Measurements from ENCODE around the gene SLC12A8. TPM values are rescaled to one million over a fixed set of nuclear protein-coding genes. Genes with fewer than 3 reads are reported as not detected.

SLC12A8 gene
- total RNA-seq, 1 experiment from 2014 or later, result 7.1 TPM

- TF ChIP-seq EZH2 (IDR thresholded peaks at IDR 0.05; ENCODE audit: borderline replicate concordance, low read depth, low read length, poor library complexity, severe bottlenecking), result no peak
- TF ChIP-seq, protein P1, sequence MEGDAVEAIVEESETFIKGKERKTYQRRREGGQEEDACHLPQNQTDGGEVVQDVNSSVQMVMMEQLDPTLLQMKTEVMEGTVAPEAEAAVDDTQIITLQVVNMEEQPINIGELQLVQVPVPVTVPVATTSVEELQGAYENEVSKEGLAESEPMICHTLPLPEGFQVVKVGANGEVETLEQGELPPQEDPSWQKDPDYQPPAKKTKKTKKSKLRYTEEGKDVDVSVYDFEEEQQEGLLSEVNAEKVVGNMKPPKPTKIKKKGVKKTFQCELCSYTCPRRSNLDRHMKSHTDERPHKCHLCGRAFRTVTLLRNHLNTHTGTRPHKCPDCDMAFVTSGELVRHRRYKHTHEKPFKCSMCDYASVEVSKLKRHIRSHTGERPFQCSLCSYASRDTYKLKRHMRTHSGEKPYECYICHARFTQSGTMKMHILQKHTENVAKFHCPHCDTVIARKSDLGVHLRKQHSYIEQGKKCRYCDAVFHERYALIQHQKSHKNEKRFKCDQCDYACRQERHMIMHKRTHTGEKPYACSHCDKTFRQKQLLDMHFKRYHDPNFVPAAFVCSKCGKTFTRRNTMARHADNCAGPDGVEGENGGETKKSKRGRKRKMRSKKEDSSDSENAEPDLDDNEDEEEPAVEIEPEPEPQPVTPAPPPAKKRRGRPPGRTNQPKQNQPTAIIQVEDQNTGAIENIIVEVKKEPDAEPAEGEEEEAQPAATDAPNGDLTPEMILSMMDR (conservative IDR thresholded peaks at IDR 0.05; ENCODE audit: low read depth, low read length), result no peak
- H3K27me3 ChIP-seq (replicated peaks; ENCODE audit: insufficient read depth, low read depth, low read length, poor library complexity), result no peaks in the 10 kb centered on the region
- intact Hi-C loops (cut with micrococcal nuclease; ENCODE audit: unreplicated experiment), result no loop called here
- peaks cover 47% of the 10 kb centered on the region for H3K4me1 ChIP-seq (ENCODE audit: insufficient read depth, low read length, poor library complexity, severe bottlenecking)
- no peak for DNase-seq (ENCODE audit: low spot score)
- POLR2A ChIA-PET (ENCODE audit: low non-redundant PET), result no interaction called here
- H3K4me3 ChIP-seq (ENCODE audit: low read depth, low read length, poor library complexity, severe bottlenecking), result no peak overlapping the region
- H3K9me3 ChIP-seq (ENCODE audit: low read depth, low read length, poor library complexity, severe bottlenecking), result no peaks in the 10 kb centered on the region
- CTCF ChIA-PET, result no interaction called here
- H3K36me3 ChIP-seq (ENCODE audit: insufficient read depth, low read length, poor library complexity, severe bottlenecking), result no peaks in the 10 kb centered on the region
- no TSS peak for BruUV-seq (replicated peaks)
- H3K27ac ChIP-seq (ENCODE audit: low read depth, low read length, poor library complexity, severe bottlenecking), result no peak overlapping the region
These were observed 162.0 kb downstream of the SLC12A8 start for GRCh38 chr3:125050488-125051090.

GRCh38 chr3:125048282-125048681 is 164.3 kb downstream of the SLC12A8 start:
- H3K36me3 ChIP-seq (ENCODE audit: insufficient read depth, low read length, poor library complexity, severe bottlenecking), result no peaks in the 10 kb centered on the region
- ChIA-PET POLR2A (ENCODE audit: low non-redundant PET) (no interaction called here), CTCF (no interaction called here)
- DNase-seq (ENCODE audit: low spot score), result no peak
- intact Hi-C loops (cut with micrococcal nuclease; ENCODE audit: unreplicated experiment), result no loop called here
- no peak overlapping the region for H3K27ac ChIP-seq (ENCODE audit: low read depth, low read length, poor library complexity, severe bottlenecking)
- H3K4me3 ChIP-seq (ENCODE audit: low read depth, low read length, poor library complexity, severe bottlenecking), result no peak overlapping the region
- no TSS peak for BruUV-seq (replicated peaks)
- H3K9me3 ChIP-seq (ENCODE audit: low read depth, low read length, poor library complexity, severe bottlenecking), result no peaks in the 10 kb centered on the region
- peaks cover 44% of the 10 kb centered on the region for H3K4me1 ChIP-seq (ENCODE audit: insufficient read depth, low read length, poor library complexity, severe bottlenecking)
- H3K27me3 ChIP-seq (replicated peaks; ENCODE audit: insufficient read depth, low read depth, low read length, poor library complexity), result no peaks in the 10 kb centered on the region
- no peak for TF ChIP-seq EZH2 (IDR thresholded peaks at IDR 0.05; ENCODE audit: borderline replicate concordance, low read depth, low read length, poor library complexity, severe bottlenecking)
- TF ChIP-seq, protein P1 (conservative IDR thresholded peaks at IDR 0.05; ENCODE audit: low read depth, low read length), result no peak

DNA sequence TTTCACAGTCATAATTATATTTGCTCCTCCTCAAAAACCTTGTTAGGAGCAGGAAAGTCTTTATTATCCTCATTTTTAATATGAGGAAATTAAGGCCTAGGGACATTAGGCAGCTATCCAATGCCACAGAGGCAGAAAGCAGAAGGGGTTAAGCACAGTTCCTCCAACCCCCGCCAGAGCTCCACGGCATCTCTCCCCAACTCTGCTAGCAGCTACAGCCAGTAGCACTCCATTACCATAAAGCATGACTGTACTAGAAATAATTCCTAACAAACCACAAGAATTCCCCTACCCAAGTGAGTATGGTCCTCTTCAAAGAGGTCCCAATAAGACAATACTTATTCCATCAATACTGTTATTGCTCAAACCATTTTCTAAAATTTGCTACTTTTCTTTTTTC is 166.6 kb downstream of the SLC12A8 start:
- intact Hi-C loops (cut with micrococcal nuclease; ENCODE audit: unreplicated experiment), result no loop called here

More for the DNA sequence above, 166.6 kb downstream of the SLC12A8 start:
- CTCF ChIA-PET, result no interaction called here
- Histone ChIP-seq H3K4me1 (ENCODE audit: insufficient read depth, low read length, poor library complexity, severe bottlenecking) (peaks cover 21% of the 10 kb centered on the region), H3K36me3 (ENCODE audit: insufficient read depth, low read length, poor library complexity, severe bottlenecking) (no peaks in the 10 kb centered on the region), H3K27ac (ENCODE audit: low read depth, low read length, poor library complexity, severe bottlenecking) (no peak overlapping the region), H3K4me3 (ENCODE audit: low read depth, low read length, poor library complexity, severe bottlenecking) (no peak overlapping the region), H3K27me3 (replicated peaks; ENCODE audit: insufficient read depth, low read depth, low read length, poor library complexity) (no peaks in the 10 kb centered on the region), H3K9me3 (ENCODE audit: low read depth, low read length, poor library complexity, severe bottlenecking) (no peaks in the 10 kb centered on the region)
- POLR2A ChIA-PET (ENCODE audit: low non-redundant PET), result no interaction called here
- TF ChIP-seq, protein P1 (conservative IDR thresholded peaks at IDR 0.05; ENCODE audit: low read depth, low read length), result no peak
- no peak for TF ChIP-seq EZH2 (IDR thresholded peaks at IDR 0.05; ENCODE audit: borderline replicate concordance, low read depth, low read length, poor library complexity, severe bottlenecking)
- no TSS peak for BruUV-seq (replicated peaks)
- DNase-seq (ENCODE audit: low spot score), result peak; percentile 44
